Measurements from ENCODE around the gene MECR.

The MECR gene

GRCh38 chr1:29230553-29231378 lies at the start of gene MECR:
MECR (minus strand) TSS chr1:29230934; CDS start chr1:29230906, 28 bp downstream.
- peak within 1 kb of the TSS; percentile 80 for H3K27ac ChIP-seq (ENCODE audit: low read depth, low read length)
- peaks cover 4% of the 10 kb centered on the region for H3K27me3 ChIP-seq (ENCODE audit: control insufficient read depth, insufficient read depth, low read length)
- peak within 1 kb of the TSS; percentile 75 for H3K4me3 ChIP-seq (ENCODE audit: low read depth, low read length)
- H3K36me3 ChIP-seq (ENCODE audit: control insufficient read depth, insufficient read depth, low read length) = no peaks in the 10 kb centered on the region
- H3K9me3 ChIP-seq (ENCODE audit: control insufficient read depth, insufficient read depth, low read length) = no peaks in the 10 kb centered on the region
- peaks cover 10% of the 10 kb centered on the region; the same call in 1 of the 2 replicates for H3K4me1 ChIP-seq (ENCODE audit: control insufficient read depth, insufficient read depth, low read length)
- peak within 1 kb of the TSS; percentile 71 for H3K9ac ChIP-seq (ENCODE audit: low read depth, low read length)

- Histone ChIP-seq H3K4me1 (ENCODE audit: control insufficient read depth, insufficient read depth, low read length) (peaks cover 21% of the 10 kb centered on the region), H3K9ac (ENCODE audit: low read depth, low read length) (no peak overlapping the region), H3K27me3 (ENCODE audit: control insufficient read depth, insufficient read depth, low read length) (no peaks in the 10 kb centered on the region), H3K4me3 (ENCODE audit: low read depth, low read length) (no peak overlapping the region), H3K27ac (ENCODE audit: low read depth, low read length) (no peak overlapping the region), H3K9me3 (ENCODE audit: control insufficient read depth, insufficient read depth, low read length) (no peaks in the 10 kb centered on the region), H3K36me3 (ENCODE audit: control insufficient read depth, insufficient read depth, low read length) (peaks cover 10% of the 10 kb centered on the region; the same call in 1 of the 2 replicates)
Observed at GRCh38 chr1:29279951-29280391, 49.2 kb upstream of the MECR start.

- peaks cover 21% of the 10 kb centered on the region for H3K4me1 ChIP-seq (ENCODE audit: control insufficient read depth, insufficient read depth, low read length)
- no peaks in the 10 kb centered on the region for H3K9me3 ChIP-seq (ENCODE audit: control insufficient read depth, insufficient read depth, low read length)
- H3K9ac ChIP-seq (ENCODE audit: low read depth, low read length) = no peak overlapping the region
- no peaks in the 10 kb centered on the region for H3K27me3 ChIP-seq (ENCODE audit: control insufficient read depth, insufficient read depth, low read length)
- no peak overlapping the region for H3K27ac ChIP-seq (ENCODE audit: low read depth, low read length)
- H3K36me3 ChIP-seq (ENCODE audit: control insufficient read depth, insufficient read depth, low read length) = peaks cover 10% of the 10 kb centered on the region; the same call in 1 of the 2 replicates
- H3K4me3 ChIP-seq (ENCODE audit: low read depth, low read length) = no peak overlapping the region
Observed at GRCh38 chr1:29279406-29279805, 48.7 kb upstream of the MECR start.

GRCh38 chr1:29278124-29278523 lies 47.4 kb upstream of the MECR start:
- H3K27ac ChIP-seq (ENCODE audit: low read depth, low read length) = no peak overlapping the region
- H3K4me1 ChIP-seq (ENCODE audit: control insufficient read depth, insufficient read depth, low read length) = peaks cover 14% of the 10 kb centered on the region
- H3K9ac ChIP-seq (ENCODE audit: low read depth, low read length) = no peak overlapping the region
- no peaks in the 10 kb centered on the region for H3K27me3 ChIP-seq (ENCODE audit: control insufficient read depth, insufficient read depth, low read length)
- H3K4me3 ChIP-seq (ENCODE audit: low read depth, low read length) = no peak overlapping the region
- H3K36me3 ChIP-seq (ENCODE audit: control insufficient read depth, insufficient read depth, low read length) = peaks cover 10% of the 10 kb centered on the region; the same call in 1 of the 2 replicates
- H3K9me3 ChIP-seq (ENCODE audit: control insufficient read depth, insufficient read depth, low read length) = no peaks in the 10 kb centered on the region

- no peak overlapping the region for H3K9ac ChIP-seq (ENCODE audit: low read depth, low read length)
- no peak overlapping the region for H3K27ac ChIP-seq (ENCODE audit: low read depth, low read length)
- H3K4me1 ChIP-seq (ENCODE audit: control insufficient read depth, insufficient read depth, low read length) = peaks cover 26% of the 10 kb centered on the region
- H3K4me3 ChIP-seq (ENCODE audit: low read depth, low read length) = no peak overlapping the region
- no peaks in the 10 kb centered on the region for H3K27me3 ChIP-seq (ENCODE audit: control insufficient read depth, insufficient read depth, low read length)
- H3K9me3 ChIP-seq (ENCODE audit: control insufficient read depth, insufficient read depth, low read length) = no peaks in the 10 kb centered on the region
- H3K36me3 ChIP-seq (ENCODE audit: control insufficient read depth, insufficient read depth, low read length) = peaks cover 10% of the 10 kb centered on the region; the same call in 1 of the 2 replicates
Observed at GRCh38 chr1:29275435-29275834, 44.7 kb upstream of the MECR start.

GRCh38 chr1:29272147-29272907 lies 41.6 kb upstream of the MECR start:
- peaks cover 5% of the 10 kb centered on the region; the same call in 1 of the 2 replicates for H3K36me3 ChIP-seq (ENCODE audit: control insufficient read depth, insufficient read depth, low read length)
- no peaks in the 10 kb centered on the region for H3K9me3 ChIP-seq (ENCODE audit: control insufficient read depth, insufficient read depth, low read length)
- H3K4me3 ChIP-seq (ENCODE audit: low read depth, low read length) = no peak overlapping the region
- H3K4me1 ChIP-seq (ENCODE audit: control insufficient read depth, insufficient read depth, low read length) = peaks cover 19% of the 10 kb centered on the region
- no peak overlapping the region for H3K9ac ChIP-seq (ENCODE audit: low read depth, low read length)
- H3K27ac ChIP-seq (ENCODE audit: low read depth, low read length) = peak overlapping the region; percentile 39
- H3K27me3 ChIP-seq (ENCODE audit: control insufficient read depth, insufficient read depth, low read length) = no peaks in the 10 kb centered on the region

GRCh38 chr1:29271724-29272123 lies 41.0 kb upstream of the MECR start:
- no peak overlapping the region for H3K9ac ChIP-seq (ENCODE audit: low read depth, low read length)
- H3K27ac ChIP-seq (ENCODE audit: low read depth, low read length) = peak overlapping the region; percentile 21
- H3K4me3 ChIP-seq (ENCODE audit: low read depth, low read length) = no peak overlapping the region

GRCh38 chr1:29270929-29271521 lies 40.3 kb upstream of the MECR start:
- peaks cover 5% of the 10 kb centered on the region; the same call in 1 of the 2 replicates for H3K36me3 ChIP-seq (ENCODE audit: control insufficient read depth, insufficient read depth, low read length)
- H3K27me3 ChIP-seq (ENCODE audit: control insufficient read depth, insufficient read depth, low read length) = no peaks in the 10 kb centered on the region
- H3K27ac ChIP-seq (ENCODE audit: low read depth, low read length) = no peak overlapping the region
- no peak overlapping the region for H3K9ac ChIP-seq (ENCODE audit: low read depth, low read length)
- peaks cover 19% of the 10 kb centered on the region for H3K4me1 ChIP-seq (ENCODE audit: control insufficient read depth, insufficient read depth, low read length)
- H3K4me3 ChIP-seq (ENCODE audit: low read depth, low read length) = no peak overlapping the region
- H3K9me3 ChIP-seq (ENCODE audit: control insufficient read depth, insufficient read depth, low read length) = no peaks in the 10 kb centered on the region

More at GRCh38 chr1:29271724-29272123, 41.0 kb upstream of the MECR start:
- no peaks in the 10 kb centered on the region for H3K27me3 ChIP-seq (ENCODE audit: control insufficient read depth, insufficient read depth, low read length)
- peaks cover 19% of the 10 kb centered on the region for H3K4me1 ChIP-seq (ENCODE audit: control insufficient read depth, insufficient read depth, low read length)
- peaks cover 5% of the 10 kb centered on the region; the same call in 1 of the 2 replicates for H3K36me3 ChIP-seq (ENCODE audit: control insufficient read depth, insufficient read depth, low read length)
- no peaks in the 10 kb centered on the region for H3K9me3 ChIP-seq (ENCODE audit: control insufficient read depth, insufficient read depth, low read length)

- H3K4me1 ChIP-seq (ENCODE audit: control insufficient read depth, insufficient read depth, low read length) = peaks cover 19% of the 10 kb centered on the region
- no peaks in the 10 kb centered on the region for H3K36me3 ChIP-seq (ENCODE audit: control insufficient read depth, insufficient read depth, low read length)
- H3K9ac ChIP-seq (ENCODE audit: low read depth, low read length) = no peak overlapping the region
- no peak overlapping the region for H3K4me3 ChIP-seq (ENCODE audit: low read depth, low read length)
- H3K27ac ChIP-seq (ENCODE audit: low read depth, low read length) = no peak overlapping the region
- H3K27me3 ChIP-seq (ENCODE audit: control insufficient read depth, insufficient read depth, low read length) = no peaks in the 10 kb centered on the region
- H3K9me3 ChIP-seq (ENCODE audit: control insufficient read depth, insufficient read depth, low read length) = no peaks in the 10 kb centered on the region
Observed at GRCh38 chr1:29269382-29269781, 38.6 kb upstream of the MECR start.

- no peak overlapping the region for H3K9ac ChIP-seq (ENCODE audit: low read depth, low read length)
- H3K27me3 ChIP-seq (ENCODE audit: control insufficient read depth, insufficient read depth, low read length) = no peaks in the 10 kb centered on the region
- H3K9me3 ChIP-seq (ENCODE audit: control insufficient read depth, insufficient read depth, low read length) = no peaks in the 10 kb centered on the region
- H3K36me3 ChIP-seq (ENCODE audit: control insufficient read depth, insufficient read depth, low read length) = peaks cover 2% of the 10 kb centered on the region; the same call in 1 of the 2 replicates
- peaks cover 18% of the 10 kb centered on the region for H3K4me1 ChIP-seq (ENCODE audit: control insufficient read depth, insufficient read depth, low read length)
- H3K27ac ChIP-seq (ENCODE audit: low read depth, low read length) = no peak overlapping the region
- no peak overlapping the region for H3K4me3 ChIP-seq (ENCODE audit: low read depth, low read length)
Observed at GRCh38 chr1:29267321-29268070, 36.8 kb upstream of the MECR start.

Data from HUES48 (cell line).